ENCODE results near the gene SCARF2.
"Not testable (repeated sequence)": the region's sequence is repeated elsewhere in the genome, so short reads cannot be mapped to it uniquely, and the experiment has no call there.

SCARF2 gene

DNA sequence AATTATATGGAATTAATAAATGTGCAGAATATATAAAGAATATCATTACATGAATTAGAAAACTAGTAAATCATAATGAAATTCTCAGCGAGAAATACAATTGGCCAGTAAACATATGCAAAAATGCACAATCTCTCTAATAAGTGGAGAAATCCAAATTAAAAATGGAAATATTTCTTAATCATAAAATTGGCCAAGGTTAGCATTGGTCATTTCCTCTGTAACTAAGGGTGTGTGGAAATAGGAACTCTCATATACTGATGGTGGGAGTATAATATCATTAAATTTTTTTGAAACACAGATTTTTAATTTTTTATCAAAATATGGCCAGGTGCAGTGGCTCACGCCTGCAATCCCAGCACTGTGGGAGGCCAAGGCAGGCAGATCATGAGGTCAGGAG, 51.3 kb downstream of the SCARF2 start:
- H3K4me3 ChIP-seq (ENCODE audit: low read depth, low read length) = no peak overlapping the region
- no peak for DNase-seq (ENCODE audit: low read depth)
- TF ChIP-seq, protein P1, sequence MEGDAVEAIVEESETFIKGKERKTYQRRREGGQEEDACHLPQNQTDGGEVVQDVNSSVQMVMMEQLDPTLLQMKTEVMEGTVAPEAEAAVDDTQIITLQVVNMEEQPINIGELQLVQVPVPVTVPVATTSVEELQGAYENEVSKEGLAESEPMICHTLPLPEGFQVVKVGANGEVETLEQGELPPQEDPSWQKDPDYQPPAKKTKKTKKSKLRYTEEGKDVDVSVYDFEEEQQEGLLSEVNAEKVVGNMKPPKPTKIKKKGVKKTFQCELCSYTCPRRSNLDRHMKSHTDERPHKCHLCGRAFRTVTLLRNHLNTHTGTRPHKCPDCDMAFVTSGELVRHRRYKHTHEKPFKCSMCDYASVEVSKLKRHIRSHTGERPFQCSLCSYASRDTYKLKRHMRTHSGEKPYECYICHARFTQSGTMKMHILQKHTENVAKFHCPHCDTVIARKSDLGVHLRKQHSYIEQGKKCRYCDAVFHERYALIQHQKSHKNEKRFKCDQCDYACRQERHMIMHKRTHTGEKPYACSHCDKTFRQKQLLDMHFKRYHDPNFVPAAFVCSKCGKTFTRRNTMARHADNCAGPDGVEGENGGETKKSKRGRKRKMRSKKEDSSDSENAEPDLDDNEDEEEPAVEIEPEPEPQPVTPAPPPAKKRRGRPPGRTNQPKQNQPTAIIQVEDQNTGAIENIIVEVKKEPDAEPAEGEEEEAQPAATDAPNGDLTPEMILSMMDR (IDR thresholded peaks at IDR 0.05; ENCODE audit: control insufficient read depth, extremely low read depth, insufficient read depth) = no peak

DNA sequence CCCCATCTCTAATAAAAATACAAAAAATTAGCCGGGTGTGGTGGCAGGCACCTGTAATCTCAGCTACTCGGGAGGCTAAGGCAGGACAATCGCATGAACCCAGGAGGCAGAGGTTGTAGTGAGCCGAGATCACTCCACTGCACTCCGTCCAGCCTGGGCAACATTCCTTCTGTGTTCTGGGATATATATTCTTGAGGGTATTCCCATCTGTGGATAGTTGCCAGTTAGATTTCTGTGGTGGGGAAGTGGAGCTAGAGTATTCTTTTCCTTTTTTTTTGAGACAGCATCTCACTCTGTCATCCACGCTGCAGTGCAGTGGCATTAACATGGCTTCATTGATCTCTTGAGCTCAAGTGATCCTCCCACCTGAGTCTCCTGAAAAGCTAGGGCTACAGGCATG, 52.8 kb downstream of the SCARF2 start:
- H3K4me3 ChIP-seq (ENCODE audit: low read depth, low read length) = no peak overlapping the region
- TF ChIP-seq, protein P1 (IDR thresholded peaks at IDR 0.05; ENCODE audit: control insufficient read depth, extremely low read depth, insufficient read depth) = no peak
- DNase-seq (ENCODE audit: low read depth) = no peak

DNA sequence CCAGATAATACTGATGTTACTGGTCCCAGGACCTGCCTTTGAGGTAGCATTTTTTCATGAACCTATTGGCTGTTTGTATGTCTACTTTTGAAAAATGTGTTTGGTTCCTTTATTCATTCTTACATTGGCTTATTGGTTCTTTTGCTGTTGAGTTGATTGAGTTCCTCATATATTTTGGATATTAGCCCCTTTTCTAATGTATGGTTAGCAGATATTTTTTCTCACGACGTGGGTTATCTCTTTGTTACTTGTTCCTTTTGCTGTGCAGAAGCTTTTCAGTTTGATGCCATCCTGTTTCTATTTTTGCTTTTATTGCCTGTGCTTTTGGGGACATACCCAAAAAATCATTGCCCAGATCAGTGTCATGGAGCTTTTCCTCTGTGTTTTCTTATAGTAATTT, 53.5 kb downstream of the SCARF2 start:
- H3K4me3 ChIP-seq (ENCODE audit: low read depth, low read length) = no peak overlapping the region
- TF ChIP-seq, protein P1 (IDR thresholded peaks at IDR 0.05; ENCODE audit: control insufficient read depth, extremely low read depth, insufficient read depth) = no peak
- DNase-seq (ENCODE audit: low read depth) = no peak

DNA sequence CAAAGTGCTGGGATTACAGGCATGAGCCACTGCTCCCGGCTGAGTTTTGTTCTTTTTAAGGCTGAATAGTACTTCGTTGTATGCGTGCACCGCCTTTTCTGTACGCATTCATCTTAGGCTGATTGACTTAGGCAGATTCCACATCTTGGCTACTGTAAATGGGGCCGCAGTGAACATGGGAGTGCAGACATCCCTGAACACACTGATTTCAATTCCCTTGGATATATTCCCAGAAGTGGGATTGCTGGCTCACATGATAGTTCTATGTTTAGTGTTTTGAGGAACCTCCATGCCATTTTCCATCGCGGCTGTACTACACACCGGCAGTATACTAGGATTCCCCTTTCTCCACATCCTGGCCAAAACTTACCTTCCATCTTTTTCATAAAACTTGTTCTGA, 54.1 kb downstream of the SCARF2 start:
- TF ChIP-seq, protein P1 (IDR thresholded peaks at IDR 0.05; ENCODE audit: control insufficient read depth, extremely low read depth, insufficient read depth) = no peak
- H3K4me3 ChIP-seq (ENCODE audit: low read depth, low read length) = no peak overlapping the region
- DNase-seq (ENCODE audit: low read depth) = no peak

DNA sequence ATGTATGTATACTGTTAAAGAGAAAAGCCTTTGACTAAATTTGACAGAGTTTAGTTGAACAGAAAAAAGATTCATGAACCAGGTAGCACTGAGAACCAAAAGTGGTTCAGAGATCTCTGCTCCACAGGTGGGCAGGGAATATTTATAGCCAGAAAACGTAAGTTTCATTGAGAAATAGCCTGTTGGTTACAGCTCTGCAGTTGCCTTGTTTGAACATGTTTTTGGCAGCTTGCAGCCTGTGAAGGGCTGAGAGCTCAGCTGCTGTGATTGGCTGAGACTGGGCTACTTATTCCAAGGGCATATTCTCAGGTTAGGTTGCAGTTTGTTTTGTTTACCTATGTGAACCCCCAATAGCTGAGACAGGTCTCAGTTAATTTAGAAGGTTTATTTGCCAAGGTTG, 57.1 kb downstream of the SCARF2 start:
- DNase-seq (ENCODE audit: low read depth) = no peak
- no peak overlapping the region for H3K4me3 ChIP-seq (ENCODE audit: low read depth, low read length)
- TF ChIP-seq, protein P1 (IDR thresholded peaks at IDR 0.05; ENCODE audit: control insufficient read depth, extremely low read depth, insufficient read depth) = no peak

DNA sequence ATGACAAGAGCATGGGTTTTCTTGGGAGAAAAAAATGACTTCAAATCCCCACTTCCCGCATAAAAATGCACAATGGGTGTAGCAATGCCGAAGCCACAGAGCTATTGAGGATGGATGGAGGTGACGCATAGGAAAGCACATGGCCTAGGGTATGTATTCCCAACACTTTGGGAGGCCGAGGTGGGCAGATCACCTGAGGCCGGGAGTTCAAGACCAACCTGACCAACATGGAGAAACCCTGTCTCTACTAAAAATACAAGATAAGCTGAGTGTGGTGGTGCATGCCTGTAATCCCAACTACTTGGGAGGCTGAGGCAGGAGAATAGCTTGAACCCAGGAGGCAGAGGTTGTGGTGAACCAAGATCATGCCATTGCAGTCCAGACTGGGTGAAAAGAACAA, 58.9 kb downstream of the SCARF2 start:
- not testable (repeated sequence) for DNase-seq (ENCODE audit: low read depth); H3K4me3 ChIP-seq (ENCODE audit: low read depth, low read length)

DNA sequence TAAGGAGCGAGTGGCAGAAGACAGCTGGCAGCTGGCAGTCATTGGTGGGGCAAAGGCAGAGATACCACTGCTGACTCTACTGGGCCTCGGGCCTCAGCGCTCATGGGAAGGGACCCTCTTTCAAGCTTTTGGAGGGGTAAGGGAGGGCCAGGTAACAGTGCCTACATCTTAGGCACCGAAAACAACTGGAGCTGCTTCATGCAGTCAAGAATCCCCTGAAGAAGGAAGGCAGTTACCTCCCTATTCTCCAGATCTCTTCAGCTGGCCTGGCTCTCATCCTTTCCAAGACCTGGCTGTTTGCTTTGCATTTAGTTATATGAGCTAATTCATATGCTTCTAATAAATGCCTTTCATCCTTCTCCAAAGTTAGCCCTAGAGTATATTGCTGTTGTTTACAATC, 59.5 kb downstream of the SCARF2 start:
- DNase-seq (ENCODE audit: low read depth) = no peak
- H3K4me3 ChIP-seq (ENCODE audit: low read depth, low read length) = no peak overlapping the region
- TF ChIP-seq, protein P1 (IDR thresholded peaks at IDR 0.05; ENCODE audit: control insufficient read depth, extremely low read depth, insufficient read depth) = no peak

DNA sequence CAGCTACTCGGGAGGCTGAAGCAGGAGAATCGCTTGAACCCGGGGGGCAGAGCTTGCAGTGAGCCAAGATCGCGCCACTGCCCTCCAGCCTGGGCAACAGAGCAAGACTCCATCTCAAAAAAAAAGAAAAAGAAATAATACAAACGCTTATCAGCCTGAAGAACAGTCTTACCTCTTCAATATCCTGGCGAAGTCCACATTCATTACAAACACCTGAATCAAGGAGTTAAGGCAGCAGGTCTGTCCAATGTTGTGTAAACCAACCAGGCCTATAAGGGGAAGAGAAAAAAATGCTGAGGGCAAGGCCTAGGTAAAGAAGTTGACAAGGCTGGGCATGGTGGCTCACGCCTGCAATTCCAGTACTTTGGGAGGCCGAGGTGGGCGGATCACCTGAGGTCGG, 60.6 kb downstream of the SCARF2 start:
- not testable (repeated sequence) for DNase-seq (ENCODE audit: low read depth); H3K4me3 ChIP-seq (ENCODE audit: low read depth, low read length)

DNA sequence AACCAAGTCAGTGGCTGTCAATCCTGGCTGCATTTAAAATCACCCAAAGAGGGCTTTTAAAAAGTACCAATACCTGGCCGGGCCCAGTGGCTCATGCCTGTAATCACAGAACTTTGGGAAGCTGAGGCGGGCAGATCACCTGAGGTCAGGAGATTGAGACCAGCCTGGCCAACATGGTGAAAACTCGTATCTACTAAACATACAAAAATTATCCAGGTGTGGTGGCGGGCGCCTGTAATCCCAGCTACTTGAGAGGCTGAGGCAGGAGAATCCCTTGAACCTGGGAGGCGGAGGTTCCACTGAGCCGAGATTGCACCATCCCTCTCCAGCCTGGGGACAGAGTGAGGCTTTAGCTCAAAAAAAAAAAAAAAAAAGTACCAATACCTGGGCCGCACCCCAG, 61.3 kb downstream of the SCARF2 start:
- not testable (repeated sequence) for DNase-seq (ENCODE audit: low read depth); H3K4me3 ChIP-seq (ENCODE audit: low read depth, low read length)

Measured in LNCaP clone FGC (cell line).